Measurements from ENCODE around the gene CALHM2.

DNA sequence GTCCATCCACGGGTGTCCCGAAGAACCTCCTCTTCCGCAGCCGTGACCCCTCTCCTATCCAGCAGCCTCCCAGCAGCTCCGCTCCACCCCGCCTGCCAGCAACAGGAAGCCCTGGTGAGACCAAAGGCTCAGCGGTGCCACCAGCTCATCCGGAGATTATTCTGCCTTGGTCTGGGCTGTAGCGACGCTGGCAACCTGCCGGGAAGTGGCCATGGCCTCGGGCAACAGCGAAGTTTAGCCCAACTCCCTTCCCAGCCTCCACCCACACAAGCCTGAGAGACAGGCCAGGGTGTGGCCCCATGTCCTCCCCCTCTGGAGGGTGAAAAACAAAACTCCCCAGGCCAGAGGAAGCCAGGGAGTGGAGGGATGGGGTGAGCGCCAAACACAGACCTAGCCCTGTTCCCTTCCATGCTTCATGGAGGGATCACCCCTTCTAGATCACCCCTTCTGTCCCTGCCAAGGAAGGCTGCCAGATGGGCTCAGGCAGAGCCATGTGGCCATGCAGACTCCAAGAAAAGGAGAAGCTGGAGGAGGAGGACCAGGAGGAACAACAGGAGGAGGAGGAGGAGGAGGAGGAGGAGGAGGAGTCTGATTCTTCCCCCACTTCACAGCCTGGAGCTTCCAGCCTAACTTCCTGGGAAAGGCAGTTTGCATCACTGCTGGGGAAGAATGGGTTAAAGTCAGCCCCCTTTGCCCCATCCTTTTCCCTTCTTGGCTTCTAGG is 918 bp downstream of the CALHM2 start:
- TF ChIP-seq, protein P1, sequence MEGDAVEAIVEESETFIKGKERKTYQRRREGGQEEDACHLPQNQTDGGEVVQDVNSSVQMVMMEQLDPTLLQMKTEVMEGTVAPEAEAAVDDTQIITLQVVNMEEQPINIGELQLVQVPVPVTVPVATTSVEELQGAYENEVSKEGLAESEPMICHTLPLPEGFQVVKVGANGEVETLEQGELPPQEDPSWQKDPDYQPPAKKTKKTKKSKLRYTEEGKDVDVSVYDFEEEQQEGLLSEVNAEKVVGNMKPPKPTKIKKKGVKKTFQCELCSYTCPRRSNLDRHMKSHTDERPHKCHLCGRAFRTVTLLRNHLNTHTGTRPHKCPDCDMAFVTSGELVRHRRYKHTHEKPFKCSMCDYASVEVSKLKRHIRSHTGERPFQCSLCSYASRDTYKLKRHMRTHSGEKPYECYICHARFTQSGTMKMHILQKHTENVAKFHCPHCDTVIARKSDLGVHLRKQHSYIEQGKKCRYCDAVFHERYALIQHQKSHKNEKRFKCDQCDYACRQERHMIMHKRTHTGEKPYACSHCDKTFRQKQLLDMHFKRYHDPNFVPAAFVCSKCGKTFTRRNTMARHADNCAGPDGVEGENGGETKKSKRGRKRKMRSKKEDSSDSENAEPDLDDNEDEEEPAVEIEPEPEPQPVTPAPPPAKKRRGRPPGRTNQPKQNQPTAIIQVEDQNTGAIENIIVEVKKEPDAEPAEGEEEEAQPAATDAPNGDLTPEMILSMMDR (optimal IDR thresholded peaks at IDR 0.05 in 1 of 3, IDR thresholded peaks at IDR 0.05 in 1 of 3, conservative IDR thresholded peaks at IDR 0.05 in 1 of 3; ENCODE audit: extremely low read depth in 1 of 3, insufficient read depth in 2 of 3, low read length in 3 of 3) = no peak
- TF ChIP-seq EZH2 (IDR thresholded peaks at IDR 0.05; ENCODE audit: low read length) = no peak

Measured in keratinocyte (primary cell).